ENCODE data around the gene CNIH3.

Gene CNIH3

GRCh38 chr1:224749916-224750315 lies 133.8 kb downstream of the CNIH3 start:
- no peak for DNase-seq

DNA sequence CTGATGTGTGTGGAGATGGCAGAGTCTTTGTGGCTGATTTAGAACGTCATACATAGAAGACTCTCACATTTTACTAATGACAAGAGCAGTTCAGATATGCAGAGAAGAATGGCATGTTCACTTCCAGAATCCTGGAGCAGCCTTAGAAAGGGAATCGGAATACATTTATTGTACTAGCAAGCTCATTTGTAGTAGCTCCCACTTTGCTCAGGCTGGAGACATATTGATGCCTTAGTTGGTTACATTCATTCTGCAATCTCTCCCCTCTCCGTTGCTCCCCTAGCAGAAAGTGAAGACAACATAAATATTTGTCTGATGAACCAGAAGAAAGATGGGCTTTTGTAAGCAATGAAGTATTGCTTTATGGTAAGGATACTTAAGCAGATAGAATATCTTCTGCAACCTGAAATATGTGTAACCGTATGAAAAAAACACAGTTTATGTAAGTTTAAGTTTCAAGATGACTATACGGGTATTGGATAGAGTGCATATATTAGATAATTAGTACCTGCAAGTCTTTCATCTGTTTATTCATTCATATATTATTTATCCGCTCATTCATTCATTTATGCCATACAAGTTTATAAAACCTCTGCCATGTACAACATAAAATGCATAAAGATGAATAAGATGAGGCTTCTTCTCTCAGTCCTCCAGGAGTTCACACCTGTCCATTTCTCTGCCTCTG lies 135.7 kb downstream of the CNIH3 start:
- DNase-seq, result no peak

- DNase-seq, result no peak
Measured at GRCh38 chr1:224753491-224753890, 137.4 kb downstream of the CNIH3 start.

DNA sequence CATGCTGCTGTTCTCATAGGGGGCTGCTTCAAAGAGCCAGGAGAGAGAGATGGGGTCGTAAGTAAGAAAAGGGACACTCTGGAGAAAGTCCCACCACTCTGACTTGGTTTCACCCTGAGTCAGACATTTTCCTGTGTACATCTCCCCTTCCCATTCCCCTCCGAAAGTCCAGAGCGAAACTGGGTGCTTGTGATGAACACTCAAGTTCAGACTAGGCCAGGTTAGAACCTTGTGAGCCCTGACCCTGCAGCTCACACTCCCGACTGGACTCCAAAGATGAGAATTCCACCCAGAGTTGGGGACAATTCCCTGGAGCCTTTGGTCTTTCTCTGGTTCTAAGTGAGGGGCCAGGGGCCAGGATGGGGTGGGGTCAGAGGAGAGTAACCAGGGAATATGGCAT lies 139.5 kb downstream of the CNIH3 start:
- DNase-seq, result no peak

GRCh38 chr1:224757508-224757907 lies 141.4 kb downstream of the CNIH3 start:
- DNase-seq, result no peak

DNA sequence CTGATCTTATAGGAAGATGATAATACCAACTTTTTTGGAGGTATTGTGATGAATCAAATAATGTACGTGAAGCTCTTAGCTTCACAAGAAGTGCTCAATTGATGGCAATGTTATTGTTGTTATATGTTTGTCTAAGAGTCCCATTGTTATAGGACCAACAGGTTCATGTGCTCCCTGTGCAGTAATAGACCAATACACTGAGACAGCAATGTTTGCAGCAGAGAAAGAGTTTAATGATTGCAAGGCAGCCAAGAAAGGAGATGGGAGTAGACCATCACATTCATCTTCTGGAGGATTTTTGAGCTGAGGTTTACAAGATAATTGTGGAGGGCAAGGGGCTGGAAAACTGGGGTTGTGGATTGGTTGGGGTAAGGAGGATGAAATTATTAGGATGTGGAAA lies 143.0 kb downstream of the CNIH3 start:
- no peak for DNase-seq

GRCh38 chr1:224759681-224760091 lies 143.6 kb downstream of the CNIH3 start:
- no peak for DNase-seq

DNA sequence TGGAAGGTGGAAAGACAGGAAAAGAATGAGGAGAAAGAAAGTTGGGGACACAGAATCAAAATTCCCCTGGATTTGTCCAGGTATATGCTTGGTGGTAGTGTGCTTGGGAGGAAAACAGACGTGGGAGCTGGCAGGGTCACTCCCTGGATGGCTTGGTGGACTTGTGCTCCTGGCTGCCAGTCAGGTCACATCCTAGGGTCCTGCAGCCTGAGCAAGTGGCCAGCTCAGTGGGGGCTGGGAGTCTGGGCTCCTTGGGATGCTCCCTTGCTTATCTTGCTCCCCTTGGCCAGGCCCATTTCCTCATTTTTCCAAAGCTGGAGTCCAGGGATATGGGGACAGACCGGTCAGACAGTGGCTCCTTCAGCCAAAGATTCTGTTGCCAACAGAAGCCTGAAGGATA lies 144.0 kb downstream of the CNIH3 start:
- DNase-seq, result no peak

DNA sequence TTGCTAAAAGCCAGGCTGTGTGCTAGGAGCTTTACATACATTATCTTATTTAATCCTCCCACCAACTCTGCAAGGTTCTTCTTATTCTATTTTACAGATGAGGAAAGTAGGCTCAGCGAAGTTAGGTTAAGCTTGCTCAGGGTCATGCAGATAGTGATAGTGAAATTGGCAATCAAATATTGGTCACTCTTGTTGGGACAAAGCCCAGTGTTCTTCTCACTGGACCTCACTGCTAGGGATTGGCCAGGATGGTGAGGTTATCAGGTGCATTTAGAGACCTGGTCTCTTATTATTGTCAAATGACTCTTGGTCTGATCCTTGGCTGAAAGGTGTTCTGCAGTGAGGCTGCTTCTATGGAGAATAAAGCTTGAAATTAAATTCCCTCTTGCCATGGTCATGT lies 145.1 kb downstream of the CNIH3 start:
- no peak for DNase-seq

DNA sequence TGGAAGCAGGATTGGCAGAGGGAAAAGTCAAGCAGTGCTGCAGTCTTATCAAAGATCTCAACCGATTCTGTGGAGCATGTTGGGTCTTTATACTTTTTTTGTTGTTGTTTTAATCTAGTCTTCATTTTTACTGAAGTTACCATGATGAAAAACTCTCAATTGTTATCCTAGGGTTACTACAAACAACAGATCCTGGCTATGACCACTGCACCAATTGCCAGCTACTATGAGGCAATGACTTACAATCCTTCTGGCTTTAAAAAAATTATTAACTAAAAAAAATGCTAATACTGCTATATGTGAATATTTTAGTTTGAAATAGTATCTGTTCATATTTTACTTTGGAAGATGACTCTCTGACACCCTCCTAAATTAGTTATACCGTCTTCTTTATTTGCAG lies 145.9 kb downstream of the CNIH3 start:
- DNase-seq, result no peak

GRCh38 chr1:224762701-224763100 lies 146.6 kb downstream of the CNIH3 start:
- DNase-seq, result no peak

- no peak for DNase-seq
Measured at GRCh38 chr1:224763126-224763775, 147.1 kb downstream of the CNIH3 start.

GRCh38 chr1:224766266-224766665 lies 150.1 kb downstream of the CNIH3 start:
- no peak for DNase-seq

GRCh38 chr1:224767031-224767430 lies 150.9 kb downstream of the CNIH3 start:
- DNase-seq, result no peak

GRCh38 chr1:224767676-224768075 lies 151.6 kb downstream of the CNIH3 start:
- DNase-seq, result no peak

DNA sequence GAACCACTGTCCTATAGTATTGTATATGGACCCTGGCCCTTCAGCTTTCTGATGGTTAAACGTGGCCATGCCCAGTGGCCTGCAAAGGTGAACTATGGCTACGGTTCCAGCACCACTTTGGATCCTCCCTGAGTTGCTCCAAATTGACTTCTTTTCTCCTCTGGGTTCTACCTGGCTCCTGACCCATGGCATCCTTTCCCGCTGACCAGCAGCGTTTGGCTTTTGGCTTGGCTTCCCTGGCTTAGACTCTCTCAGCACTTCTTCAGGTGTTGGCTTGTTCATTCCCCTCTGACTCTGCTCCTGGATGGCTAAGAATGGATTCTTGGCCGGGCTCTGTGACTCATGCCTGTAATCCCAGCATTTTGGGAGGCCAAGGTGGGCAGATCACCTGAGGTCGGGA lies 152.9 kb downstream of the CNIH3 start:
- no peak for DNase-seq

DNA sequence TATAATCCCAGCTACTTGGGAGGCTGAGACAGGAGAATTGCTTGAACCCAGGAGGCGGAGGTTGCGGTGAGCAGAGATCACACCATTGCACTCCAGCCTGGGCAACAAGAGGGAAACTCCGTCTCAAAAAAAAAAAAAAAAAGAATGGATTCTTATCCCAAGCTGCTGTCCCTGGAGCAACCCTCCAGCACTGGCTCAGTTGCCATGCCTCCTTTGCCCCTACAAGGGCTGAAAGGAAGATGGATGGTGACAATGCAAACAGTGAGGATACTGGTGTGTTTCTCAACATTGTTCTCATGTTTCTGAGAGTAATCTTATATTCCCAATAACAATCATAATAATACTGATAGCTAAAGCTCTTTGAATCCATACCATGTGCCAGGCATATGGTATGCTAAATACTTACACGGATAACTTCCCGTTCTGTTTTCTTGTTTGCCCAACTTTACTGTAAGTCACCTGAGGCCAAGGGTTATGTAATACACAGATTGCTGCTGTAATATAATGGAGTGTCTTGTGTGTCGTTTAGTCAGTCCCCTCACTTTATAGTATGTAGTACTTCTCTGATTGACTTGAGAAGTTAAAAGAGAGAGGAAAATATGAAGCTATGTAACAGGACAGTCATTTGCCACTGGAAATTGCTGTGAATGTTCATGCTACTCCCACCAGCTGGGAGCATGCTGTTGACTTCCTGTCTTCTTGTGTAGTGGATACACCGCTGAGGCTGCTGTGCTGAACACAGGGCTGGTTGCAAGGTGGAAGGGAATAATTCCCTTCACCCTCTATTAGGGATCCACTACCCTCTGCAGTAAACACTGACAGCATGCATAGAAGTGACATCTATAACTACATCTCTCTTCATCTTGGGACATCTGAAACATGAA lies 153.6 kb downstream of the CNIH3 start:
- DNase-seq, result no peak

DNA sequence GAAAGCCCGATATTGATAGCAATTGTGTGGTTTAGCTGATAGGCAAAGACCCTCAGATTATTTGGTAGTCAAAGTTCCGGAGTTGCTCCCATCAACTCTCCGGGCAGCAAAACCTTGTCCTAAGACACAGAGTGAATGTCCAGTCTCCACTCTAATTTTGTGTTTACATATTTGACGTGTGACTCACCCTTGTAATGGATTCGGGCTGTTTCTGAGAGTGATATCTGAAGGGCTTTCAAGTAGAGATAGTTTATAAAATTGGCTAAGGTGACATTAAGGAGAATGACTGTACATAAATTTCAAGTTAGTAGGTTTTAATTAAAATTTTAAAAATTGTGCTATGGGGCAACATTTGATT lies 154.2 kb downstream of the CNIH3 start:
- no peak for DNase-seq

GRCh38 chr1:224773646-224774045 lies 157.5 kb downstream of the CNIH3 start:
- no peak for DNase-seq

- DNase-seq, result no peak
Measured at GRCh38 chr1:224774378-224774777, 158.3 kb downstream of the CNIH3 start.

DNA sequence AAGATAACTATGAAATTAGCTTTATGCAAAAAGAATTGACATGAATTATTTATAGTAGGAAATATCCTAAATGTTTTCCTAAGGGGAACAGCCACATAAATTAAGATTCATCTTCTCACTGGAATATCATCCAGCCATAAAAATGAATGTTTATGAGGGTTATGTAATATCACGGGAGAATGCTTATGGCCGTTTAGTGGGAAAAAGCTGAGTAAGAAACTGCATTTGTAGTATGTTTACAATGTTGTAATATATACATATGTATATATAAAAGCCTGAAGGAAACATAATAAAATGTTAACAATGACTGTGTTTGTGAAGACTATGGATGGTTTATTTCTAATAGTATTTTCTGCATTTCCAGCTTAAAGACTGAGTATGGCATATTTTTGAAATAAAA lies 161.1 kb downstream of the CNIH3 start:
- DNase-seq, result no peak

GRCh38 chr1:224779536-224779935 lies 163.4 kb downstream of the CNIH3 start:
- no peak for DNase-seq

- no peak for DNase-seq
Measured at GRCh38 chr1:224780736-224781135, 164.6 kb downstream of the CNIH3 start.

DNA sequence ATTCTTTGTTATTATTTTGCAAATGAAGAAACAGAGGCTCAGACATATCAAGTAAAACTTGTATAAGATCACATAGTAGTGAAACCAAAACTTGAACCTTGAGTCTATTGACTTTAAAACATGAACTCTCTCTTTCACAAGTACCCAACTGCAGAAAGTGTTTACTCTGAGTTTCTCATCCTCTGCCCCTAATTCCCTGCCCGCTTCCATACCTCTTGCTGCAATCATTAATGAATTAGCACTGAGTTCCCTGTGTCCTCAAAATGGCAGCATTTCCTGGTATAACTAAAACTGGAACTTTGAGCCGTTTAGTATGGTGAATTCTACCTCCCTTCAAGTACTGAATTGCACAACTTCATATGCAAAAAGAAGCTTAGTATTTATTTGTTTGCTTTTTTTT lies 165.7 kb downstream of the CNIH3 start:
- no peak for DNase-seq

Data from right forelimb (tissue), 1 donor.